Lung microvascular endothelial cell (primary cell): ENCODE data around the gene COCH. TPM values are rescaled to one million over a fixed set of nuclear protein-coding genes. Genes with fewer than 3 reads are reported as not detected.

Source experiments
- DNase-seq, 2 donors: peaks; one replicate each; pipeline versions ENCODE4 v3.0.0 to v3.0.0-alpha.2; 2010; ENCODE audit warnings: low read depth in 2 of 2
- total RNA-seq: library from RNA; depleted of rRNA; stranded (reverse); fragments of >200 nt; gene quantifications from 2 replicates; pipeline ENCODE4 v1.2.1, GENCODE V29; 2014

COCH gene
- 0.99 and 1.5 TPM in 2 replicates for total RNA-seq

GRCh38 chr14:30874120-30874998 lies at the start of gene COCH:
COCH (plus strand) TSS chr14:30874559; CDS start chr14:30874939, 380 bp downstream.
- peak in 1 of 2 donors; percentile 8 for DNase-seq

- no peak for DNase-seq
These were observed 48.3 kb upstream of the COCH start for GRCh38 chr14:30826070-30826469.

- DNase-seq: no peak
These were observed 44.5 kb upstream of the COCH start for GRCh38 chr14:30829853-30830252.

- no peak for DNase-seq
These were observed 40.0 kb upstream of the COCH start for GRCh38 chr14:30834353-30834752.

GRCh38 chr14:30838351-30838750 lies 36.0 kb upstream of the COCH start:
- no peak for DNase-seq

- DNase-seq: no peak
These were observed 34.1 kb upstream of the COCH start for GRCh38 chr14:30840086-30840779.

GRCh38 chr14:30842431-30842830 lies 31.9 kb upstream of the COCH start:
- no peak for DNase-seq

- no peak for DNase-seq
These were observed 25.7 kb upstream of the COCH start for GRCh38 chr14:30848449-30849240.

- no peak for DNase-seq
These were observed 25.0 kb upstream of the COCH start for GRCh38 chr14:30849354-30849753.

GRCh38 chr14:30849983-30850382 lies 24.4 kb upstream of the COCH start:
- no peak for DNase-seq

GRCh38 chr14:30853946-30854345 lies 20.4 kb upstream of the COCH start:
- no peak for DNase-seq

GRCh38 chr14:30854492-30854891 lies 19.9 kb upstream of the COCH start:
- no peak for DNase-seq

GRCh38 chr14:30855345-30856037 lies 18.9 kb upstream of the COCH start:
- DNase-seq: no peak

- no peak for DNase-seq
These were observed 13.2 kb upstream of the COCH start for GRCh38 chr14:30861200-30861599.

- DNase-seq: no peak
These were observed 9.4 kb upstream of the COCH start for GRCh38 chr14:30864934-30865333.

- no peak for DNase-seq
These were observed 5.6 kb upstream of the COCH start for GRCh38 chr14:30868736-30869135.

GRCh38 chr14:30869551-30870155 lies 4.7 kb upstream of the COCH start:
- no peak for DNase-seq

- DNase-seq: no peak
These were observed 1.8 kb upstream of the COCH start for GRCh38 chr14:30872602-30873001.

- DNase-seq: no peak
These were observed 845 bp upstream of the COCH start for GRCh38 chr14:30873308-30874119.
